Kasumi-1 (cell line): ENCODE measurements around the gene KIF3A.

Source experiments
- DNase-seq, 2 experiments: peaks; one replicate each; lab custom pipeline; 2025; lab: John Stamatoyannopoulos, UW

KIF3A gene

GRCh38 chr5:132677682-132678400, 59.5 kb downstream of the KIF3A start:
- DNase-seq, result no peak

- no peak for DNase-seq
Measured at GRCh38 chr5:132677191-132677590, 60.2 kb downstream of the KIF3A start.

- no peak for DNase-seq
Measured at GRCh38 chr5:132675936-132676689, 61.2 kb downstream of the KIF3A start.

GRCh38 chr5:132674671-132675506, 62.5 kb downstream of the KIF3A start:
- no peak for DNase-seq

GRCh38 chr5:132673939-132674630, 63.3 kb downstream of the KIF3A start, which contains the start of gene IL4:
Gene IL4 (plus strand): TSS chr5:132673989. CDS start chr5:132674051, 62 bp downstream.
- DNase-seq, result no peak

GRCh38 chr5:132673488-132673887, 63.9 kb downstream of the KIF3A start:
- no peak for DNase-seq

GRCh38 chr5:132671000-132671399, 66.3 kb downstream of the KIF3A start:
- DNase-seq, result no peak

- no peak for DNase-seq
Measured at GRCh38 chr5:132669966-132670882, 67.1 kb downstream of the KIF3A start.

- DNase-seq, result no peak
Measured at GRCh38 chr5:132669455-132669820, 67.9 kb downstream of the KIF3A start.

GRCh38 chr5:132668706-132669454, 68.5 kb downstream of the KIF3A start:
- DNase-seq, result no peak

- DNase-seq, result no peak
Measured at GRCh38 chr5:132667761-132668705, 69.3 kb downstream of the KIF3A start.

GRCh38 chr5:132667309-132667708, 70.0 kb downstream of the KIF3A start:
- DNase-seq, result no peak

- DNase-seq, result no peak
Measured at GRCh38 chr5:132666310-132667123, 70.8 kb downstream of the KIF3A start.

- no peak for DNase-seq
Measured at GRCh38 chr5:132665574-132666080, 71.7 kb downstream of the KIF3A start.

GRCh38 chr5:132664696-132665209, 72.6 kb downstream of the KIF3A start:
- no peak for DNase-seq

- DNase-seq, result no peak
Measured at GRCh38 chr5:132663771-132664695, 73.3 kb downstream of the KIF3A start.
